ENCODE results near the gene AGPAT4. TPM values are rescaled to one million over a fixed set of nuclear protein-coding genes. Genes with fewer than 3 reads are reported as not detected.

Gene AGPAT4
- total and polyA plus RNA-seq, 2 of the 13 experiments (the other 11 are each of a cell fraction or from before 2014, with no cell fraction given) = 0.07 to 0.13 TPM

GRCh38 chr6:161166677-161167076 is 107.2 kb downstream of the AGPAT4 start (continued):
- TF ChIP-seq ZNF646 (CRISPR knock-in tag; IDR thresholded peaks at IDR 0.05) = no peak
- TF ChIP-seq MAFG (CRISPR knock-in tag; IDR thresholded peaks at IDR 0.05) = no peak
- TF ChIP-seq KAT8 (CRISPR knock-in tag; IDR thresholded peaks at IDR 0.05) = no peak
- no peak for TF ChIP-seq ZNF800 (CRISPR knock-in tag; IDR thresholded peaks at IDR 0.05)
- TF ChIP-seq HMGXB4 (CRISPR knock-in tag; IDR thresholded peaks at IDR 0.05; ENCODE audit: borderline replicate concordance in 1 of 2, low read depth in 1 of 2) = no peak
- TF ChIP-seq RARG (CRISPR knock-in tag; IDR thresholded peaks at IDR 0.05; ENCODE audit: low read depth) = no peak
- TF ChIP-seq ZNF772 (CRISPR knock-in tag; IDR thresholded peaks at IDR 0.05) = no peak
- no peak for TF ChIP-seq ZHX1 (CRISPR knock-in tag; IDR thresholded peaks at IDR 0.05; ENCODE audit: low read depth)
- TF ChIP-seq LBX2 (CRISPR knock-in tag; IDR thresholded peaks at IDR 0.05; ENCODE audit: borderline replicate concordance) = no peak
- no peak for TF ChIP-seq THYN1 (CRISPR knock-in tag; IDR thresholded peaks at IDR 0.05; ENCODE audit: borderline replicate concordance, low read depth)
- no peak for TF ChIP-seq ATF3 (CRISPR knock-in tag; IDR thresholded peaks at IDR 0.05)
- TF ChIP-seq EZH2 (conservative IDR thresholded peaks at IDR 0.05; ENCODE audit: low read depth, low read length) = no peak

Measured in HepG2 (cell line).